Forelimb muscle (tissue), 1 donor: ENCODE results near the gene ATXN1L. TPM values are rescaled to one million over a fixed set of nuclear protein-coding genes. Genes with fewer than 3 reads are reported as not detected.
"Not testable (repeated sequence)": the region's sequence is repeated elsewhere in the genome, so short reads cannot be mapped to it uniquely, and the experiment has no call there.

Experiments used
- DNase-seq: peaks from one replicate; pipeline ENCODE4 v3.0.0-alpha.2; 2013; ENCODE audit warnings: low read depth
- polyA plus RNA-seq: library from polyadenylated mRNA; unstranded; fragments of 120-200 nt; gene quantifications from one replicate; pipeline ENCODE4 v1.2.1, GENCODE V29; 2013; ENCODE audit not compliant: insufficient read length

The ATXN1L gene
- polyA plus RNA-seq, 1 donor: 15.8 TPM

GRCh38 chr16:71894229-71894920, 48.6 kb downstream of the ATXN1L start:
- DNase-seq: no peak

GRCh38 chr16:71894921-71895678, 49.3 kb downstream of the ATXN1L start, which contains the start of gene IST1:
IST1 (plus strand) TSS chr16:71895531; CDS start chr16:71915641, 20,110 bp downstream.
- peak; percentile 86 for DNase-seq

- DNase-seq: no peak
Observed at GRCh38 chr16:71895679-71896365, 50.0 kb downstream of the ATXN1L start.

GRCh38 chr16:71896764-71897368, 51.1 kb downstream of the ATXN1L start:
- DNase-seq: no peak

GRCh38 chr16:71899171-71899570, 53.4 kb downstream of the ATXN1L start:
- DNase-seq: no peak

- DNase-seq: no peak
Observed at GRCh38 chr16:71902656-71903365, 57.0 kb downstream of the ATXN1L start.

- no peak for DNase-seq
Observed at GRCh38 chr16:71903608-71904007, 57.8 kb downstream of the ATXN1L start.

- DNase-seq: no peak
Observed at GRCh38 chr16:71904239-71904638, 58.5 kb downstream of the ATXN1L start.

- DNase-seq: not testable (repeated sequence)
Observed at GRCh38 chr16:71905765-71906164, 60.0 kb downstream of the ATXN1L start.

Other genes with a start within 250 kb of the ATXN1L start
- gene MARVELD3, start 219.8 kb upstream of the ATXN1L start, polyA plus RNA-seq: 0.22 TPM
- 5.7 TPM for gene PHLPP2, start 121.3 kb upstream of the ATXN1L start, polyA plus RNA-seq
- 43.4 TPM for gene AP1G1, start 37.1 kb upstream of the ATXN1L start, polyA plus RNA-seq
- 7.4 TPM for gene ZNF821, start 38.2 kb downstream of the ATXN1L start, polyA plus RNA-seq
- gene IST1, start 49.6 kb downstream of the ATXN1L start, polyA plus RNA-seq: 169 TPM
- gene PKD1L3, start 154.4 kb downstream of the ATXN1L start, polyA plus RNA-seq: 0.06 TPM
- 12.1 TPM for gene DHODH, start 162.8 kb downstream of the ATXN1L start, polyA plus RNA-seq
- gene HP, start 208.5 kb downstream of the ATXN1L start, polyA plus RNA-seq: 0.39 TPM
- 0.30 TPM for gene HPR, start 217.2 kb downstream of the ATXN1L start, polyA plus RNA-seq
- gene TXNL4B, start 247.6 kb downstream of the ATXN1L start, polyA plus RNA-seq: 11.7 TPM
- 46.5 TPM for gene DHX38, start 247.9 kb downstream of the ATXN1L start, polyA plus RNA-seq